Endothelial cell of umbilical vein (primary cell): Measurements from ENCODE around the gene CFAP99.

Experiments
- MYC ChIP-seq: IDR thresholded peaks from one replicate; pipeline ENCODE4 v1.6.1; 2011; ENCODE audit warnings: mild to moderate bottlenecking, low read depth, low read length
- POLR2A ChIP-seq: IDR thresholded peaks from 2 replicates; pipeline ENCODE4 v1.6.1; 2012; ENCODE audit warnings: low read depth, mild to moderate bottlenecking, control low read depth, low read length
- TF ChIP-seq, protein P1 (sequence below), 2 donors: IDR thresholded peaks; 1 replicate in 1 of 2; 2 replicates in 1 of 2; pipeline ENCODE4 v1.5.1; 2011; ENCODE audit warnings: low read length in 2 of 2, mild to moderate bottlenecking in 2 of 2, moderate library complexity in 2 of 2, control low read depth in 1 of 2, inconsistent platforms in 1 of 2, low read depth in 1 of 2; ENCODE audit not compliant: insufficient read depth in 1 of 2; ENCODE audit errors: extremely low read depth in 1 of 2

DNA sequence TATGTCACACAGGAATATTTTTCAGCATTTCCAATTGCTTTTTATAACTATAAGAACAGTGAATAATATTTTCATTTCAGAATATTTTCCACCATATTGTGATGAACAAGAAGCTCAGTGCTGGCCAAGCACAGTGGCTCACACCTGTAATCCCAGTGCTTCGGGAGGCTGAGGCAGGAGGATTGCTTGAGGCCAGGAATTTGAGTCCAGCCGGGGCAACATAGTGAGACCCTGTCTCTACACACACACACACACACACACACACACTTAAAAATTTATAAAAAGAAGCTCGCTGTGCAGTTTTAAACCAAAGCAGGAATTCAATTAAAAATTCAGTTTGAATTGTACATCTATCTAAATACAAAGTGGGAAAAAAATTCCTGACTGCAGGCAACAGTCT is 3.5 kb upstream of the CFAP99 start:
- no peak for TF ChIP-seq POLR2A
- TF ChIP-seq MYC = no peak
- TF ChIP-seq, protein P1, sequence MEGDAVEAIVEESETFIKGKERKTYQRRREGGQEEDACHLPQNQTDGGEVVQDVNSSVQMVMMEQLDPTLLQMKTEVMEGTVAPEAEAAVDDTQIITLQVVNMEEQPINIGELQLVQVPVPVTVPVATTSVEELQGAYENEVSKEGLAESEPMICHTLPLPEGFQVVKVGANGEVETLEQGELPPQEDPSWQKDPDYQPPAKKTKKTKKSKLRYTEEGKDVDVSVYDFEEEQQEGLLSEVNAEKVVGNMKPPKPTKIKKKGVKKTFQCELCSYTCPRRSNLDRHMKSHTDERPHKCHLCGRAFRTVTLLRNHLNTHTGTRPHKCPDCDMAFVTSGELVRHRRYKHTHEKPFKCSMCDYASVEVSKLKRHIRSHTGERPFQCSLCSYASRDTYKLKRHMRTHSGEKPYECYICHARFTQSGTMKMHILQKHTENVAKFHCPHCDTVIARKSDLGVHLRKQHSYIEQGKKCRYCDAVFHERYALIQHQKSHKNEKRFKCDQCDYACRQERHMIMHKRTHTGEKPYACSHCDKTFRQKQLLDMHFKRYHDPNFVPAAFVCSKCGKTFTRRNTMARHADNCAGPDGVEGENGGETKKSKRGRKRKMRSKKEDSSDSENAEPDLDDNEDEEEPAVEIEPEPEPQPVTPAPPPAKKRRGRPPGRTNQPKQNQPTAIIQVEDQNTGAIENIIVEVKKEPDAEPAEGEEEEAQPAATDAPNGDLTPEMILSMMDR (IDR thresholded peaks at IDR 0.05; ENCODE audit: extremely low read depth in 1 of 2, insufficient read depth in 1 of 2, low read depth in 1 of 2, low read length in 2 of 2) = no peak
